Forelimb muscle (tissue), 1 donor: ENCODE measurements around the gene NKRF. TPM values are rescaled to one million over a fixed set of nuclear protein-coding genes. Genes with fewer than 3 reads are reported as not detected.
"Not testable (repeated sequence)": the region's sequence is repeated elsewhere in the genome, so short reads cannot be mapped to it uniquely, and the experiment has no call there.

Experiments
- DNase-seq: peaks from one replicate; pipeline ENCODE4 v3.0.0-alpha.2; 2013; ENCODE audit warnings: low read depth
- polyA plus RNA-seq: library from polyadenylated mRNA; unstranded; fragments of 120-200 nt; gene quantifications from one replicate; pipeline ENCODE4 v1.2.1, GENCODE V29; 2013; ENCODE audit not compliant: insufficient read length

NKRF gene
- polyA plus RNA-seq = 7.1 TPM

GRCh38 chrX:119606280-119607017 lies at the start of gene NKRF:
Gene NKRF (minus strand): TSS chrX:119606424.
- DNase-seq = peak; percentile 79

GRCh38 chrX:119655125-119655524 lies 48.9 kb upstream of the NKRF start:
- no peak for DNase-seq

- no peak for DNase-seq
Measured at GRCh38 chrX:119654112-119654531, 47.9 kb upstream of the NKRF start.

GRCh38 chrX:119648421-119648775 lies 42.2 kb upstream of the NKRF start:
- no peak for DNase-seq

- DNase-seq = no peak
Measured at GRCh38 chrX:119647552-119648420, 41.6 kb upstream of the NKRF start.

- no peak for DNase-seq
Measured at GRCh38 chrX:119647089-119647488, 40.9 kb upstream of the NKRF start.

GRCh38 chrX:119646515-119646914 lies 40.3 kb upstream of the NKRF start:
- DNase-seq = no peak

GRCh38 chrX:119643696-119644095 lies 37.5 kb upstream of the NKRF start:
- no peak for DNase-seq

- no peak for DNase-seq
Measured at GRCh38 chrX:119640731-119641170, 34.5 kb upstream of the NKRF start.

GRCh38 chrX:119638725-119639471 lies 32.7 kb upstream of the NKRF start:
- DNase-seq = no peak

- not testable (repeated sequence) for DNase-seq
Measured at GRCh38 chrX:119637421-119637820, 31.2 kb upstream of the NKRF start.

- DNase-seq = no peak
Measured at GRCh38 chrX:119636419-119636818, 30.2 kb upstream of the NKRF start.

- no peak for DNase-seq
Measured at GRCh38 chrX:119635799-119636198, 29.6 kb upstream of the NKRF start.

- no peak for DNase-seq
Measured at GRCh38 chrX:119635179-119635578, 29.0 kb upstream of the NKRF start.

GRCh38 chrX:119625843-119626242 lies 19.6 kb upstream of the NKRF start:
- no peak for DNase-seq

GRCh38 chrX:119624951-119625668 lies 18.9 kb upstream of the NKRF start:
- no peak for DNase-seq

- DNase-seq = no peak
Measured at GRCh38 chrX:119624417-119624816, 18.2 kb upstream of the NKRF start.

GRCh38 chrX:119622356-119623232 lies 16.4 kb upstream of the NKRF start:
- DNase-seq = no peak

- no peak for DNase-seq
Measured at GRCh38 chrX:119618439-119618838, 12.2 kb upstream of the NKRF start.

GRCh38 chrX:119617517-119618164 lies 11.4 kb upstream of the NKRF start:
- DNase-seq = no peak
